NCI-H2081 treated with DMSO at 0.1 percent for 48 hours (cell line): ENCODE data around the gene HRAS.
"Not testable (repeated sequence)": the region's sequence is repeated elsewhere in the genome, so short reads cannot be mapped to it uniquely, and the experiment has no call there.

Experiments used
- DNase-seq: peaks from one replicate; lab custom pipeline; 2025; lab: John Stamatoyannopoulos, UW

Gene HRAS

DNA sequence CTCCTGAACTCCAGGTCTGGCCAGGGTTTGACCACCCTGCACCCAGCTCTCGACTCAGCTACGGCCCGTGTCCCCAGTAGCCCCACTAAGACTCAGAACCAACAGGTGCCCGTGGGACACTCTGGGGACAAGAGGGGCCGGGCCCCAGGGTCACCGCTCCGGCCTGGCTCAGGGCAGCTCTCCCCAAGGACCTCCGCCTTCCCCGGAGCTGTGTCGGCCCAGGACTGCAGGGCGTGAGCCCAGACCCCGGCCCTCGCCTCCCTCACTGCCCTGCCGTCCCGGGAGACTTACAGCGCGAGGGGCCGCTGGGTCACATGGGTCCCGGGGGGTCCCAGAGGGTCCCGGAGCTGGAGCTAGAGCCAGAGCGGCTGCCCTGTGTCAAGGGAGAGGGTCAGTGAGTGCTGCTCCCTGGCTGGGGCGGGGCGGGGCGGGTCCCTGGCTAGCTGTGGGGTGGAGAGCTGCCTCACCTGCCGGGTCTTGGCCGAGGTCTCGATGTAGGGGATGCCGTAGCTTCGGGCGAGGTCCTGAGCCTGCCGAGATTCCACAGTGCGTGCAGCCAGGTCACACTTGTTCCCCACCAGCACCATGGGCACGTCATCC lies 2.3 kb downstream of the HRAS start:
- no peak for DNase-seq

DNA sequence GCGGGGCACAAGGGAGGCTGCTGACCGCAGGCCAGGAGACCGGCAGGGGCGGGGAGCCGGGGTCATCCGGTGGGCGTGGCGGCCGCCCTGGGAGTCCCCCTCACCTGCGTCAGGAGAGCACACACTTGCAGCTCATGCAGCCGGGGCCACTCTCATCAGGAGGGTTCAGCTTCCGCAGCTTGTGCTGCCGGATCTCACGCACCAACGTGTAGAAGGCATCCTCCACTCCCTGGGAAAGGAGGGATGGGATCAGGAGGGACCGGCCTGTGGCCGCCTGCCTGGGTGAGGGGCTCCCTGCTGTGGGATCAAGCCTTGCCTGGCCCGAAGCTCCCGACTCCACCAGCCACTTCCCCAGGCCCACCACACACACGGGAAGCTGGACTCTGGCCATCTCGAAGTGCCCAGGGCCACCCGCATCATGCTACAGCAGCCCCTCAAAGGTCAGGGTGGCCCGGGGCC lies 2.8 kb downstream of the HRAS start:
- DNase-seq = no peak

DNA sequence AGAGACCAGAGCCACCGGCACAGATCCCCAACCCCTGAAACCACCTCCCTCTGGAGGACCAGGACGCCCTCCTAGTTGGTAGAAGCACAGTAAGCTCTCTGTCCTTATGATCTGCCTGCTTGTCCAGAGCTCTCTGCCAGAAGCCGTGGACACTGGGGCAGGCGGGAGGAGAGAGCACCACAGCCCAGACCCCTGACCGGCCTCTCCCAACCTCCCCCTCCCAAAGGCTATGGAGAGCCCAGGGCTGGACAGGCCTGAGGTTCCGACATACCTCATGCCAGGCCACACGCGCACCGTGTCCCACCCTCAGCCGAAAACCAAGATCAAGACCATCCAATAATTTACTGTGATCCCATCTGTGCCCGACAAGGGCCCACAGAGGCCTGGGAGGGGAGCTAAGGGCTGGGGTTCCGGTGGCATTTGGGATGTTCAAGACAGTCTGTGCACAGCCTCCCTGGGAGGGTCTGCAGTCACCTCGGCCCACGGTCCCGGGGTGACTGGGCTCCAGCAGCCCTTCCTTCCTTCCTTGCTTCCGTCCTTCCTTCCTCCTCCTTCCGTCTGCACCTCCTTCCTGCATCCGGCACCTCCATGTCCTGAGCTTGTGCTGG lies 3.4 kb downstream of the HRAS start:
- DNase-seq = no peak

DNA sequence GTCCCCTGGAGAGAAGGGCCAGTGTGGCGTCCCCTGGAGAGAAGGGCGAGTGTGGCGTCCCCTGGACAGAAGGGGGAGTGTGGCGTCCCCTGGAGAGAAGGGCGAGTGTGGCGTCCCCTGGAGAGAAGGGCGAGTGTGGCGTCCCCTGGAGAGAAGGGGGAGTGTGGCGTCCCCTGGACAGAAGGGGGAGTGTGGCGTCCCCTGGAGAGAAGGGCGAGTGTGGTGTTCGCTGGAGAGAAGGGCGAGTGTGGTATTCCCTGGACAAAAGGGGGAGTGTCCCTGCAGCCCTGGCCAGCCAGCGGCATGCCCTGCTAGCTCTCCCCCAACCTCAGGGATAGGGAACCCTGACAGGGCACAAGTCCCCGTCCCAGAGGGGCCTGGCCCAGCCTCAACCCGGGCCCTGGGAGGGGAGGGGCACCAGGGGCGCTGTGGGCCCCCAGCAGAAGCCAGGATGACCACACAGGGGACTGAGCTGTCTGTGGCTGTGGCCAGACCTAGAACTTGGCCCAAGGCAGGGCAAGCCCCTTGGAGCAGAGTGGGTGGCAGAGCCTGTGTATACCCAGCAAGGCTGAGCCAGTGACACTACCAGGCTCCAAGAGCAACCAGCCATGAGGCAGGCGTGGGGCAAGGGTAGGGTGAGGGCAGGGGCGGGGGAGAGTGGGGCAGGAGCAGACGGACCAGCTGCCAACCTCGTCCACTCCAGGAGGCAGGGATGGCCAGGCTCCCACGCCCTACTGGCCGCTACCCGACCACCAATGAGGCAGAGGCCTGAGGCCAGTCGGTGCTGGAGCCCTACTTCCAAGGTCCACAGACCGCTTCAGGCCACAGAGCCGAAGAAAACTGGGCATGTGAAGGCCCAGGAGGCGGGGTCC lies 4.2 kb downstream of the HRAS start:
- DNase-seq = no peak

DNA sequence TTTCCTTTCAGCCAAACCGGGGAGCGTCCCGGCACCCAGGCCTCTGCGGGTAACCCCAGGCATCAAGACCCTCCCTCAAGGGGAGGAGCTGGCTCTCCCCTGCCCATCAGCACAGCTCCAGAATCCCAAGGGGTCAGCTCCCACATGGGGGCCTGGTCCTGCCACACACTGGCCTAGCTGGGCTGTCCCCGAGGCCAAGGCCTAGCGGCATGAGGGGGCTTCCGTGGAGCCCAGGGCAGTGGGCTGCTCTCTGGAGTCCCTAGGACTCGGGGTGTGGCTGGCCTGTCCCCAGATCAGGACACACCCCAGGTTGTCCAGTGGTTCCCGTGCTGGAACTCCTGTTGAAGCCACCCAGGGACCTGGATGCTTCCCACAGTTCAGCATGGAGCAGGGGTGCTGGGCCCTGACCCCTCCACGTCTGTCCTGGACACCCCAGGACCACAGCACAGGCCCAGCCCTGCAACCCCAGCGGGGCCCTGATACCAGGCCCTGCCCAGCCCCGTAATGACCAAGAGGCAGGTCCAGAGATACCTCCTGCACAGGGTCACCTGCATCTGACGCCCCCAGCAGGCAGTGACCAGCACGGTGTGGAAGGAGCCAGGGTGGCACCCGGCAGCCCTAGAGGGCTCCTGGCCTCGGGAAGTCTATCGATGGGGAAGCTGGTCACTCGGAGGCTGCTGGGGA lies 5.5 kb downstream of the HRAS start:
- DNase-seq = no peak

DNA sequence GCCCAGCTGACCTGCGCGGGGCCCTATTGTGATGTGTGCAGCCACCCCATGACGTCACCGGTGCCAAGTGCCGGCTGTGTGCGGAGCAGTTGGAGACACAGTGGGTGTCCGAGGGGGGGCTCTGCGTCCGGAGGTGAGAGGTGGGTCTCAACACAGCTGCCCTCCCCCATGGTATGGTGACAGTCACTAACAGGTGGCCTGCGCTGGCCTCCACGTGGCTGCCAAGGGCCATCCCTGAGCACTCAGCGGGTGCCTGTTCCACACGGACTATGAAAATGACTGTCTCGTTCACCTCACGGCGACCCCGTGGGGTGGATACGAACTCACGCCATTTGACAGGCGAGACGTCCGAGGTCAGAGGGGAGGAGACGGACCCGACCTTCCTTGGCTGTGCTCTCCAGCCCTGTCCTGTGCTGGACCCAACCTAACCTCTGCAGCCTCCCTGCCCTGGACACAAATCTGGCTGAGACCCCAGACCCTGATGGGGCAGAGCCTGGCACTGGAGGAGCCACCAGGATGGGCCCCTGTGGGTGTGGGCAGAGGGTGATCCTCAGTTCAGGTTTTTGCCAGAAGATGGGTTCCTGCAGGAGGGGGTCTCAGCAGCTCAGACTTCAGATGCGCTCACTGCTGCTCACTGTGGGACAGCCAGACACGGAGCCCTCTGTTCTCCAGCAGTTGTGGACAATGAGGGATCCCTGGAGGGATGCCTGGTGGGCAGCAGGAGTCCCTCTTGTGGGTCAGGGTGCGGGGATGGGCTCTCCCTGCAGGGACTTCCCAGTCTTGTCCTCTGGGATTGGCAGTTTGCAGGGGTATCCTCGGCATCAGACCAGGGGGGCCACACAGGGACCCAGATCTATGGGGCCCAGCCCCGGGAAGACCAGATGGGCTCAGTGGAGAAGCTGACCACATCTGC lies 6.3 kb downstream of the HRAS start:
- DNase-seq = no peak

DNA sequence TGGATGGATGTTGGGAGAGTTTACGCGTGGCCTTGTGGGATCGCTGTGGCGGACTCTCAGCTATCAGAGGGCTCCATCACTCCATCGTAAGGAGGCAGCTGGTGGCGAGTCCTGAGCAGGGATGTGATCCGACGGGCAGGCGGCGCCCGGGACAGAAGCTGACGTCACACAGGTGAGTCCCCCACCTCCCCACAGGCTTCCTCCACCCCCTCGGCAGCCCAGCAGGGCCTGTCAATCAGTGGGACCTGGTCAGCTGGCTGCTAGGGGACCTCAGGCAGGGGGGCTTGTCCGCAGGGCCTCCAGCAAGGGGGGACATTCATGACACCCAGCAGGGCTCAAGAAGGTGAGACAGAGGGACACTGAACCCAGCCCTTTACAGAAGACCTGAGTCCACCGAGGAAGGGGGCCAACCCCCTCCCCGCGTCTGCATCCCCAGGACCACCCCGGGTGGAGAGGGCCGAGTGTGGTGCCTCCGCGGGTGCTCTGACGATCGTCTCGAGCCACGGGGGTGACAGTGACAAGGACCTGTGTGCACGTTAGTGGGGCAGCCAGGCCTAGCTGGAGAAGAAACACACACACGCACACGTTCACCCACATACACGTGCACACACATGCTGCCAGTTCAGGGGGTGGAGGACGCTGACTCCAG lies 7.1 kb downstream of the HRAS start:
- no peak for DNase-seq

DNA sequence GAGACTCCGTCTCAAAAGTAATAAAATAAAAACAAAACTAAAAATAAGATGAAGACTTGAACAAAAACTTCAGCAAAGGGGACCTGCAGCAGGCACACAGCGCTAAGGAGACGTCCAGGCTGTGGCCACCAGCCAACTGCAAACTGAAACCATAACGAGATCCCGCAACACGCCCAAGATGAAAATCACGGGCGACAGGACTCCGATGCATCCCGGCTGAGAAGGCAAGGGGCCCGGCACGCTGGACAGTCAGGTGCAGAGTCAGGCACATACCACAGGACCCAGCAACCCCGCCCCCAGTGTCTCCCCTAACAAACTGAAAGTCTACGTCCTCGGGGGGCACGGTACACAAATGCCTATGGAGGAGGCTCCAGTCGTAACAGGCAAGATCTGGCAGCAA lies 9.2 kb downstream of the HRAS start:
- no peak for DNase-seq

DNA sequence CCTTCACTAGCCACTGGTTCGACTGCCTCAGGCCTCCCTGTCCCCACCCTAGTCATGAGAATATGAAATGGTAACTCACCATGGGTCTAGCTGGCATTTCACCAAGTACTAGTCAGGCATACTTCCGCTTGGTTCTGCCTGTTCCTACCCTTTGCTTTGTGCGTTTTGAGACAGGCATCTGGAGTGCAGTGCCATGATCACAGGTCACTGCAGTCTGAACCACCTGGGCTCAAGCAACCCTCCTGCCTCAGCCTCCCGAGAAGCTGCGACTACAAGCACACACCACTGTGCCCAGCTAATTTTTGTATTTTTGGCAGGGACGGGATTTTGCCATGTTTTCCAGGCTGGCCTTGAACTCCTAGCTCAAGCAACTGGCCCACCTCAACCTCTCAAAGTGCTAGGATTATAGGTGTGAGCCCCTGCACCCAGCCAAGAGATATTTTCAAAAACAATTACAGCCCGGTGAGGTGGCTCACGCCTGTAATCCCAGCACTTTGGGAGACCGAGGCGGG lies 14.1 kb downstream of the HRAS start:
- DNase-seq = no peak

DNA sequence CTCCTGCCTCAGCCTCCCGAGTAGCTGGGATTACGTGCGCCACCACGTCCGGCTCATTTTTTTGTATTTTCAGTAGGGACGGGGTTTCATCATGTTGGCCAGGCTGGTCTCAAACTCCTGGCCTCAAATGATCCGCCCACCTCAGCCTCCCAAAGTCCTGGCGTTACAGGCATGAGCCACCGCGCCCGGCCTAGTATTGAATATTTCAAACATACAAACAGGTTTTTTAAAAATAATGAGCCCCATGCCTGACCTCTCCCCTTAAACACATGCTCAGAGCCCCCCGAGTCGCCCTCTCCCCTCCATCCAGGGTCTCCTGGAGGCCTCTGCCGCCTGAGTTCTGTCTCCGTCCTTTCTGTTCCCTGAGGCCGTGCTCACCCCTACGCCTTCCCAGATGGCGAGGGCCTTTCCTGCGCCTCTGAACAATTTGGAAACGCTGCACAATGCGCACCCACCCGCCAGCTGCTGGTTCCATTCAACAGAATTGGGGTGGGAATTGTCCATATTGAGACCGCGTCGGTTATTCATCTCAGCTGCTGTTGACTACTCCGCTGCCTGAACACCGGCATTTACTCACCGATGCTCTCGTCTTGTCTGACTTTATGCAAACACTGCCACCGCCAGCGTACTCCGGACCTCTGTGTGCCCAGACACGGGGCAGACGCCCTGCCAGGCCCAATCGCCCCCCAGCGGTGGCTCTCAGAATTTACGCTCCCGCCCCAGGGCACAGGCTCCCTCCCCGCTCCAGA lies 14.8 kb downstream of the HRAS start:
- DNase-seq = no peak

DNA sequence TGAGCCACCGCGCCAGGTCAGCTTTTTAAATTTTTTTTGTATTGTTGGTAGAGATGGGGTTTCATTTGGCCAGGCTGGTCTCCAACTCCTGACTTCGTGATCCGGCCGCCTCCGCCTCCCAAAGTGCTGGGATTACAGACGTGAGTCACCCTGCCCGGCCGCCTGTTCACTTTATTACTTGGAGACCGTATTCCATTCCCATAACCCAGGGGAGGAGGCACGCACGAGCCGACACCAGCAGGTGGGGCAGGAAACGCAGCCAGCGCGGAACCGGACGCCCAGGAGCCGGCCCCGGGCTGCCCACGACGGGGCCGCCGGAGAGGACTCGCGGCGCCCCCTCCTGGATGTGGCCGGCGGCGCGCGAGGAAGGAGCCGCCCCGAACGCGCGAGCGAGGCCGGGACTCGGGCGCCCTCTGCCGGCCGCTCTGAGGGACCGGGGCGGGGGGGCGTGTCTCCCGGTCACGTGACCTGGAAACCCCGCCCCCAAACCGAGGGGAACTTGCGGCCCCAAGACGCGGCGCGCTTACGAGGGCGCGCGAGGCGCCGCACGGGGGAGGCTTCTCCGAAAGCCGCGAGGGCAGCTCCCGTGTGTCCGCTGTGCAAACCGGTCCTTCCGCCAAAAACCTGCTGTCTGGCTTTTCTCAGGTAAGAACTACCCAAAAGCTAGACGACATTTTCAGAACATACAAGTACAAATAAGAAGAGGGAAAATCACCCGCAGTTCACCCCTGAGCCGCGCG lies 16.7 kb downstream of the HRAS start:
- no peak for DNase-seq

DNA sequence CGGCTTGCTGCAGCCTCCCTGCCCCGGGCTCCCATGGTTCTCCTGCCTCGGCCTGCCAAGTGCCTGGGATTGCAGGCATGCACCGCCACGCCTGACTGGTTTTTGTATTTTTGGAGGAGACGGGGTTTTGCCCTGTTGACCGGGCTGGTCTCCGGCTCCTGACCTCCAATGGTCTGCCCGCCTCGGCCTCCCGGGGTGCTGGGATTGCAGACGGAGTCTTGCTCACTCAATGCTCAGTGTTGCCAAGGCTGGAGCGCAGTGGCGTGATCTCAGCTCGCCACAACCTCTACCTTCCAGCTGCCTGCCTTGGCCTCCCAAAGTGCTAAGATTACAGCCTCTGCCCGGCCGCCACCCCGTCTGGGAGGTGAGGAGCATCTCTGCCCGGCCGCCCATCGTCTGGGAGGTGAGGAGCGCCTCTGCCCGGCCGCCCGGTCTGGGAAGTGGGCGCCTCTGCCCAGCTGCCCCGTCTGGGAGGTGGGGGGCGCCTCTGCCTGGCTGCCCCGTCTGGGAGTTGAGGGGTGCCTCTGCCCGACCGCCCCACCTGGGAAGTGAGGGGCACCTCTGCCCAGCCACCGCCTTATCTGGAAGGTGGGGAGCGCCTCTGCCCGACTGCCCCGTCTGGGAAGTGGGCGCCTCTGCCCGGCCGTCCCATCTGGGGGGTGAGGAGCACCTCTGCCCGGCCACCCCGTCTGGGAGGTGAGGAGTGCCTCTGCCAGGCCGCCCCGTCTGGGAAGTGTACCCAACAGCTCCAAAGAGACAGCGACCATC lies 18.3 kb downstream of the HRAS start:
- not testable (repeated sequence) for DNase-seq

DNA sequence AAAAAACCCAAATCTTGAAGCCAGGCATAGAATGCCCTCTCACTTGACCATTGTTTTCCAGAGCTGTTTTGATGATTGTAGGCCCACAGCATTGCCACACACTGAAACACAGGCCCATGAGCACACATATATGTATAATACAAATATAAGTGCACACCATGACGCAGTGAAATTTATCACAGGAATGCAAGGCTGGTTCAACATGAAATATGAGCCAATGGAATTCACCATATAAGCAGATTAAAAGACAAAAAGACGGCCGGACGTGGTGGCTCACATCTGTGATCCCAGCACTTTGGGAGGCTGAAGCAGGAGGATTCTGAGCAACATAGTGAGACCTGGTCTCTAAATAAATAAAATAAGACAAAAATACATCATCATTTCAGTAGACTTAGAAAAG lies 19.0 kb downstream of the HRAS start:
- no peak for DNase-seq

DNA sequence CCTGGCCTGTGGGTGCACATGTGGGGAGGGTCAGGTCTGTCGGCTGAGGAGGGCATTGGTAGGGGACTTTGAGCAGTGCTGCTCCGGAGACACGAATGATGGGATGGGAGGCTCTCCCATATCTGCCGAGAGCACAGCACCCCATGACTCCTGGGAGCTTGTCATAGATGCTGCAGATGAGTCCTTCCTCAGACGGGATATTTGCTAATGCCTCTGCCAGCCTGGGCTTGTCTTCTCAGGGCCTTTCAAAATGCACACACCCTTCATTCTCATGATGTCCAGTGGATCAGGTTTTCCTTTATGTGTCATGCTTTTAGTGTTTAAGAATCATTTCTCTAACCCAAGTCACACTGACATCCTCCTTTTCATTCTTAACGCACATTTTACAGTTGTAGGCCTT lies 20.2 kb downstream of the HRAS start:
- no peak for DNase-seq

DNA sequence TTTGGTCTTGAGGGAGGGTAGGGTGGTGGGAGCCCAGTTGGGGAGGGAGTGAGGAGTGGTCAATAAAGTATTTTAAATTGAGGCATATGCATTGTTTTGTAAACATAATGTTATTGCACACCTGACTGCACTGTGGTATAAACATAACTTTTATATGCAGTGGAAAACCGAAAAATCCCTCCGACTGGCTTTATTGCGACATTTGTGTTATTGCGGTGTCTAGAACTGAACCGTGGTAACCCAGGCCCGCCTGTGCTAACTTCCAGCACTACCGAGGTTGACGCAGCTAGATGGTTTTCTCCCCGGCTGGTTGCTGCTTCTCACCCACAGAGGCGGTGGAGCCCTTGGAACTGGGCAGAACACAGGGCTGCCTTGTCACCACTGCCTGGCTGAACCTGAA lies 20.8 kb downstream of the HRAS start:
- DNase-seq = no peak

DNA sequence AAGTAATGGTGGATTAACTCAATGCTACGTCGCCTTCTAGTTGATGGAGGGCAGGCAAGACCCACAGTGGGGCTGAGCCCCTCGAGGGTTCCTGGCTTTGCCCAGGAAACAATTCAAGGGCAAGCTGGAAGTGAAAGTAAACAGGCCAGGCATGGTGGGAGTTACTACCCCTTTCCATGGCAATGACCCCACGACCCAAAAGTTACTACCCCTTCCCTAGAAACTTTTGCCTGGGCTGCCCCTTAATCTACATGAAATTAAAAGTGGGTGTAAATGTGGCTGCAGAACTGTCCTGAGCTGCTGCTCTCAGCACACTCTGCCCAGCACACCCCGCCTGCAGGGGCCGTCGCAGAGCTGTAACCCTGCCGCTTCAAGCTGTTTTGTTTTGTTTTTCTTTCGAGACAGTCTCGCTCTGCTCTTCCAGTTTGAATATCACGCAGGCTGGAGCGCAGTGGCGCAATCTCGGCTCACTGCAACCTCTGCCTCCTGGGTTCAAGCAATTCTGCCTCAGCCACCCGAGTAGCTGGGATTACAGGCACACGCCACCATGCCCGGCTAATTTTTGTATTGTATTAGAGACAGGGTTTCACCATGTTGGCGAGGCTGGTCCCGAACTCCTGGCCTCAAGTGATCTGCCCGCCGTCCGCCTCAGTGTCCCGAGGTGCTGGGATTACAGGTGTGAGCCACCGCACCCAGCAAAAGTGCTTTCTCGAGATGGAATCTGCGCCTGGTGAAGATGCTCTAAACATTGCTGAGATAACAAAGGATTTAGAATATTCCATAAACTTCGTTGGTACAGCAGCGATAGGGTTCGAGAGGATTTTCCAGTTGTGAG lies 22.4 kb downstream of the HRAS start:
- DNase-seq = no peak

DNA sequence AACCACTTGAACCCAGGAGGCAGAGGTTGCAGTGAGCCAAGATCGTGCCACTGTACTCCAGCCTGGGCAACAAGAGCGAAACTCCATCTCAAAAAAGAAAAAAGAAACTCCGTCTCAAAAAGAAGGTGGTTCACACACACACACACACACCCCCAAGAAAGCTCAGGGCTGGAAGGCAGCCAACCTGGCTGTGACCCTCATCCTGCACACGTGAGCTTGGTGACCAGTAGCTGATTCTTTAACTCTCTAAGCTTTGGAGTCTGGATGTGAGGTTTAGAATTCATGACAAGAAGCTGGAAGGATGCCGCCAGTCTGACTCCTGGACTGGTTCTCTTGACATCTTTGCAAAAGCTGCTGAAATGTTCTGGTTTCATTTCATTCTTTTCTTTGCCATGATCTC lies 26.4 kb downstream of the HRAS start:
- DNase-seq = no peak
